Smooth muscle cell (in vitro differentiated cells): Measurements from ENCODE around the gene HLA-DMA. TPM values are rescaled to one million over a fixed set of nuclear protein-coding genes. Genes with fewer than 3 reads are reported as not detected.

Experiments
- DNase-seq: peaks from one replicate; lab custom pipeline; 2025; ENCODE audit not compliant: unreplicated experiment; lab: John Stamatoyannopoulos, UW
- H2AFZ ChIP-seq: fragments of 200-600 bp; sonication (generic); 2 replicates; pipeline ENCODE4 v1.6.0; 2016; ENCODE audit warnings: antibody characterized with exemption, low read depth, mild to moderate bottlenecking
- H3F3A ChIP-seq: fragments of 200-600 bp; sonication (generic); 2 replicates; pipeline ENCODE4 v1.6.0; 2017; ENCODE audit warnings: antibody characterized with exemption, low read depth
- H3K27ac ChIP-seq: fragments of 200-600 bp; sonication (generic); 2 replicates; pipeline ENCODE4 v1.5.1; 2016; ENCODE audit warnings: low read depth, mild to moderate bottlenecking
- H3K27me3 ChIP-seq: fragments of 200-600 bp; sonication (generic); 2 replicates; pipeline ENCODE4 v1.6.1; 2016; ENCODE audit warnings: low read depth, mild to moderate bottlenecking
- H3K36me3 ChIP-seq: fragments of 200-600 bp; sonication (generic); 2 replicates; pipeline ENCODE4 v1.5.1; 2016; ENCODE audit warnings: low read depth
- H3K4me1 ChIP-seq: fragments of 200-600 bp; sonication (generic); 2 replicates; pipeline ENCODE4 v1.5.1; 2016; ENCODE audit warnings: low read depth
- H3K4me2 ChIP-seq: fragments of 200-600 bp; sonication (generic); 2 replicates; pipeline ENCODE4 v1.6.0; 2016; ENCODE audit warnings: mild to moderate bottlenecking
- H3K4me3 ChIP-seq: fragments of 200-600 bp; sonication (generic); 2 replicates; pipeline ENCODE4 v1.5.1; 2016; ENCODE audit warnings: mild to moderate bottlenecking
- H3K79me2 ChIP-seq: fragments of 200-600 bp; sonication (generic); 2 replicates; pipeline ENCODE4 v1.6.0; 2016; ENCODE audit warnings: low read depth, mild to moderate bottlenecking
- H3K9ac ChIP-seq: fragments of 200-600 bp; sonication (generic); 2 replicates; pipeline ENCODE4 v1.6.0; 2016; ENCODE audit warnings: low read depth
- H3K9me3 ChIP-seq: fragments of 200-600 bp; sonication (generic); replicated peaks from 2 replicates; pipeline ENCODE4 v1.5.1; 2016; ENCODE audit warnings: low read depth
- H4K20me1 ChIP-seq: fragments of 200-600 bp; sonication (generic); 2 replicates; pipeline ENCODE4 v1.6.0; 2016; ENCODE audit warnings: low read depth
- CTCF ChIP-seq: fragments of 200-600 bp; sonication (generic); IDR thresholded peaks from 2 replicates; pipeline ENCODE4 v1.5.1; 2017; ENCODE audit warnings: borderline replicate concordance, mild to moderate bottlenecking, antibody characterized with exemption; ENCODE audit not compliant: insufficient read depth, poor library complexity, severe bottlenecking
- polyA plus RNA-seq: library from polyadenylated mRNA; unstranded; fragments of >200 nt; fragmentation: Nextera tagmentation; extraction: Ambion mirVana; gene quantifications from 2 replicates; pipeline ENCODE4 v1.2.1, GENCODE V29; 2016
- total RNA-seq: library from RNA; depleted of rRNA; stranded (reverse); fragments of >200 nt; gene quantifications from 2 replicates; pipeline ENCODE4 v1.2.3, GENCODE V29; 2014

Gene HLA-DMA
- total and polyA plus RNA-seq, 2 experiments from 2014 or later: 3.1 to 4.0 TPM

GRCh38 chr6:32903952-32904351 is 48.9 kb downstream of the HLA-DMA start:
- Histone ChIP-seq H2AFZ (no peak overlapping the region), H3K9me3 (no peaks in the 10 kb centered on the region), H3F3A (no peaks in the 10 kb centered on the region), H3K4me3 (no peak overlapping the region), H3K36me3 (no peaks in the 10 kb centered on the region), H3K27me3 (no peaks in the 10 kb centered on the region), H3K4me2 (no peak overlapping the region), H3K9ac (no peak overlapping the region), H3K27ac (no peak overlapping the region), H4K20me1 (no peaks in the 10 kb centered on the region), H3K4me1 (no peaks in the 10 kb centered on the region), H3K79me2 (peaks cover 1% of the 10 kb centered on the region)
- no peak for TF ChIP-seq CTCF
- DNase-seq: no peak

Other genes starting within 250 kb of the HLA-DMA start
- not detected in 2 replicates for gene HLA-DQA2, start 211.7 kb downstream of the HLA-DMA start, total RNA-seq
- not detected in 2 replicates for gene HLA-DQA2, start 211.7 kb downstream of the HLA-DMA start, polyA plus RNA-seq
- gene HLA-DQB2, start 189.6 kb downstream of the HLA-DMA start, total RNA-seq: not detected in 2 replicates
- not detected in 2 replicates for gene HLA-DQB2, start 189.6 kb downstream of the HLA-DMA start, polyA plus RNA-seq
- 0.09 and 1.4 TPM in 2 replicates for gene HLA-DOB, start 136.1 kb downstream of the HLA-DMA start, total RNA-seq
- gene HLA-DOB, start 136.1 kb downstream of the HLA-DMA start, polyA plus RNA-seq: not detected in 2 replicates
- gene TAP2, start 114.4 kb downstream of the HLA-DMA start, total RNA-seq: 5.3 and 6.1 TPM in 2 replicates
- 0.40 and 1.5 TPM in 2 replicates for gene TAP2, start 114.4 kb downstream of the HLA-DMA start, polyA plus RNA-seq
- gene PSMB8, start 109.0 kb downstream of the HLA-DMA start, total RNA-seq: 5.0 and 10.2 TPM in 2 replicates
- 16.7 and 22.2 TPM in 2 replicates for gene PSMB8, start 109.0 kb downstream of the HLA-DMA start, polyA plus RNA-seq
- 11.2 and 13.7 TPM in 2 replicates for gene TAP1, start 99.4 kb downstream of the HLA-DMA start, total RNA-seq
- gene TAP1, start 99.4 kb downstream of the HLA-DMA start, polyA plus RNA-seq: 18.4 and 22.4 TPM in 2 replicates
- 0.63 TPM in 1 of 2 replicates, not detected in the other for gene PSMB9, start 98.9 kb downstream of the HLA-DMA start, total RNA-seq
- gene PSMB9, start 98.9 kb downstream of the HLA-DMA start, polyA plus RNA-seq: 1.7 and 2.2 TPM in 2 replicates
- not detected in 2 replicates for gene HLA-DMB, start 12.1 kb downstream of the HLA-DMA start, total RNA-seq
- not detected in 2 replicates for gene HLA-DMB, start 12.1 kb downstream of the HLA-DMA start, polyA plus RNA-seq
- 205 and 244 TPM in 2 replicates for gene BRD2, start 15.5 kb upstream of the HLA-DMA start, total RNA-seq
- 162 and 197 TPM in 2 replicates for gene BRD2, start 15.5 kb upstream of the HLA-DMA start, polyA plus RNA-seq
- 0.09 TPM in 1 of 2 replicates, not detected in the other for gene HLA-DOA, start 56.5 kb upstream of the HLA-DMA start, total RNA-seq
- gene HLA-DOA, start 56.5 kb upstream of the HLA-DMA start, polyA plus RNA-seq: 0.26 TPM in 1 of 2 replicates, not detected in the other
- gene HLA-DPA1, start 120.6 kb upstream of the HLA-DMA start, total RNA-seq: 1.1 and 1.6 TPM in 2 replicates
- 1.1 and 1.3 TPM in 2 replicates for gene HLA-DPA1, start 120.6 kb upstream of the HLA-DMA start, polyA plus RNA-seq
- 10.8 and 14.8 TPM in 2 replicates for gene HLA-DPB1, start 122.9 kb upstream of the HLA-DMA start, total RNA-seq
- gene HLA-DPB1, start 122.9 kb upstream of the HLA-DMA start, polyA plus RNA-seq: 19.4 and 20.3 TPM in 2 replicates
- 0.36 and 1.1 TPM in 2 replicates for gene COL11A2, start 239.4 kb upstream of the HLA-DMA start, total RNA-seq
- gene COL11A2, start 239.4 kb upstream of the HLA-DMA start, polyA plus RNA-seq: 1.2 and 1.5 TPM in 2 replicates
- gene RXRB, start 247.6 kb upstream of the HLA-DMA start, total RNA-seq: 24.3 and 25.7 TPM in 2 replicates
- gene RXRB, start 247.6 kb upstream of the HLA-DMA start, polyA plus RNA-seq: 28.2 and 33.7 TPM in 2 replicates
- gene SLC39A7, start 247.8 kb upstream of the HLA-DMA start, total RNA-seq: 112 and 140 TPM in 2 replicates
- 87.2 and 89.5 TPM in 2 replicates for gene SLC39A7, start 247.8 kb upstream of the HLA-DMA start, polyA plus RNA-seq